Pancreas (tissue), 10 donors: Measurements from ENCODE around the gene MLIP. TPM values are rescaled to one million over a fixed set of nuclear protein-coding genes. Genes with fewer than 3 reads are reported as not detected.
"Not testable (repeated sequence)": the region's sequence is repeated elsewhere in the genome, so short reads cannot be mapped to it uniquely, and the experiment has no call there.

Experiments used
- ATAC-seq, 4 donors: fragments of 200-7000 bp; cut with Tn5 transposase; one replicate each; pipeline versions ENCODE4 v1.8.0 to v1.9.1; 2020; ENCODE audit warnings: mild to moderate bottlenecking in 4 of 4, moderate library complexity in 4 of 4
- DNase-seq, 6 donors: peaks; one replicate each; pipeline ENCODE4 v3.0.0-alpha.2; 2020
- FAIRE-seq: peaks from 2 replicates; lab custom pipeline; 2012; peaks lifted over from hg19 to GRCh38; lab: Jason Lieb, UNC
- H3K27ac ChIP-seq, 4 donors: fragments of 200-600 bp; sonication (generic); 1 replicate in 3 of 4; 2 replicates in 1 of 4; pipeline versions ENCODE4 v1.5.0 to v1.8.0; 2020
- H3K27me3 ChIP-seq, 4 donors: fragments of 200-600 bp; one replicate each; pipeline ENCODE4 v1.8.0; 2021
- H3K36me3 ChIP-seq, 3 donors: fragments of 200-600 bp; sonication (generic) in 1 of 3; one replicate each; pipeline versions ENCODE4 v1.5.0 to v1.8.0; 2020 to 2021
- H3K4me1 ChIP-seq, 3 donors: fragments of 200-600 bp; one replicate each; pipeline ENCODE4 v1.8.0; 2021
- H3K4me3 ChIP-seq, 4 donors: fragments of 200-600 bp; sonication (generic) in 2 of 4; one replicate each; pipeline versions ENCODE4 v1.5.0 to v1.8.0; 2020 to 2021
- H3K9me3 ChIP-seq, 4 donors: fragments of 200-600 bp; one replicate each; pipeline ENCODE4 v1.8.0; 2021
- WGBS, 2 donors: extraction: QIAGEN DNeasy Blood & Tissue Kit; methylation state at CpG; one replicate each; pipeline ENCODE4 v1.1.7; 2013; 5-methylcytosine and 5-hydroxymethylcytosine counted together
- intact Hi-C, 3 donors: fragments of 100-400 bp; cut with DNase I; formaldehyde crosslinking; loops; one replicate each; pipeline versions ENCODE4 v1.11.1 to v1.14.2; 2022
- polyA plus RNA-seq, 2 donors: library from polyadenylated mRNA; stranded (reverse); fragments of 200-250 nt; gene quantifications; one replicate each; pipeline ENCODE4 v1.2.3, GENCODE V29; 2013
- total RNA-seq, 6 donors: library from RNA; stranded (reverse); fragmentation: NEBNext Ultra II Directional in 4 of 6; extraction: Animal tissue kit (Norgen Biotek cat#: 25700) in 4 of 6; gene quantifications; one replicate each; pipeline versions ENCODE4 v1.2.1 to v1.2.4, GENCODE V29; 2021 to 2023
- TF ChIP-seq, protein P1 (sequence below), 4 donors: fragments of 200-600 bp; sonication (generic) in 3 of 4; IDR thresholded peaks; one replicate each; pipeline versions ENCODE4 v1.5.0 to v1.8.0; 2021; ENCODE audit warnings: antibody characterized with exemption in 4 of 4
- donor health status: healthy with polysubstance abuse.
- donor health status: DM: no; HTN: no; CAD: no; lungs with moderate emphysema.
- donor health status: DM: no; HTN: no; CAD: no.
- donor health status: control.
- donor health status: control.
- donor health status: Bipolar disorder and iron deficiency.
- donor health status: DM: yes; HTN: yes; CAD: no.
- donor health status: DM: no; HTN: no; CAD: no.
- donor health status: DM: no; HTN: no; CAD: no.
- donor health status: DM: yes; HTN: yes; CAD: no.

Gene MLIP
- total and polyA plus RNA-seq, 8 donors: 0.32 to 5.8 (median 0.77) TPM

DNA sequence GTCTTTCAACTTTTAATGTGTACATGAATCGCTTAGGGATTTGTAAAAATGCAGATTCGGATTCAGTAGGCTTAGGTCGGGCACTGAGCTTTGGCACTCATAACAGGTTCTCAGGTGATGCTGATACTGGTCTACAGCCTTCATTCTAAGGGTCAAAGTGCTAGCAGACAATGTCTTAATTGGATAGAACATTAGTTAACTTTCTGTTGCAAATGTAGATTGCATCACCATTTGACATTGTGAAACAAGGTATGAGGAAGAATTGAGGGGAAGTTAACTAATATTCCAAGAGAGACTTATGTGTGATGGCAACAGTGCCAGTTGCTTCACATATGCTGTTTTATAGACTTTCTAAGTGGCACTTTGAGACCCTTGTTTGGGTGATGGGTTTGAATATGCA, 86.9 kb downstream of the MLIP start:
- H3K36me3 ChIP-seq: no peaks in the 10 kb centered on the region
- intact Hi-C loops: no loop called here
- no peaks in the 10 kb centered on the region for H3K27me3 ChIP-seq
- 62 to 71% methylated on average over 3 of the region's 3 CpGs for WGBS, 2 donors
- H3K9me3 ChIP-seq: no peaks in the 10 kb centered on the region
- no peak overlapping the region for H3K27ac ChIP-seq
- TF ChIP-seq, protein P1, sequence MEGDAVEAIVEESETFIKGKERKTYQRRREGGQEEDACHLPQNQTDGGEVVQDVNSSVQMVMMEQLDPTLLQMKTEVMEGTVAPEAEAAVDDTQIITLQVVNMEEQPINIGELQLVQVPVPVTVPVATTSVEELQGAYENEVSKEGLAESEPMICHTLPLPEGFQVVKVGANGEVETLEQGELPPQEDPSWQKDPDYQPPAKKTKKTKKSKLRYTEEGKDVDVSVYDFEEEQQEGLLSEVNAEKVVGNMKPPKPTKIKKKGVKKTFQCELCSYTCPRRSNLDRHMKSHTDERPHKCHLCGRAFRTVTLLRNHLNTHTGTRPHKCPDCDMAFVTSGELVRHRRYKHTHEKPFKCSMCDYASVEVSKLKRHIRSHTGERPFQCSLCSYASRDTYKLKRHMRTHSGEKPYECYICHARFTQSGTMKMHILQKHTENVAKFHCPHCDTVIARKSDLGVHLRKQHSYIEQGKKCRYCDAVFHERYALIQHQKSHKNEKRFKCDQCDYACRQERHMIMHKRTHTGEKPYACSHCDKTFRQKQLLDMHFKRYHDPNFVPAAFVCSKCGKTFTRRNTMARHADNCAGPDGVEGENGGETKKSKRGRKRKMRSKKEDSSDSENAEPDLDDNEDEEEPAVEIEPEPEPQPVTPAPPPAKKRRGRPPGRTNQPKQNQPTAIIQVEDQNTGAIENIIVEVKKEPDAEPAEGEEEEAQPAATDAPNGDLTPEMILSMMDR (IDR thresholded peaks at IDR 0.05): no peak
- no peak overlapping the region for H3K4me3 ChIP-seq
- H3K4me1 ChIP-seq: no peaks in the 10 kb centered on the region
- no peak for ATAC-seq
- FAIRE-seq: no peak
- no peak for DNase-seq

DNA sequence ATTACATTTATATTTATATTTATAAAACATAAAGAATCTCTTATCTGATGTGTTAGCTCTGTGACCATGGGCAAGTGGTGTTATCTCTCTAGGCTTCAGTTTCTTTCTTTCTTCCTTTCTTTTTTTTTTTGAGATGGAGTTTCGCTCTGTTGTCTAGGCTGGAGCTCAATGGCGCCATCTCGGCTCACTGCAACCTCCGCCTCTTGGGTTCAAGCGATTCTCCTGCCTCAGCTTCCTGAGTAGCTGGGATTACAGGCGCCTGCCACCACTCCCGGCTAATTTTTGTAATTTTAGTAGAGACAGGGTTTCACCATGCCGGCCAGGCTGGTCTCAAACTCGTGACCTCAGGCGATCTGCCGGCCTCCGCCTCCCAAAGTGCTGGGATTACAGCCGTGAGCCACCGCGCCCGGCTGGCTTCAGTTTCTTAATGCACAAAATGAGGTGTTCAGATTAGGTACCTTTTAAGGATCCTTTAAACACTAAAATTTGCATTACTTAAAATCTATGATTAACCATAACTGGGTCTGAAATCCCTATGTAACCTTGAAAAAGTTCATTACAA, 92.3 kb downstream of the MLIP start:
- ATAC-seq, H3K27ac ChIP-seq, DNase-seq, FAIRE-seq, H3K4me1 ChIP-seq, H3K27me3 ChIP-seq, H3K9me3 ChIP-seq, H3K4me3 ChIP-seq, H3K36me3 ChIP-seq, intact Hi-C loops: not testable (repeated sequence)
- WGBS, 2 donors: 88 to 95% methylated on average over 16 of the region's 16 CpGs

DNA sequence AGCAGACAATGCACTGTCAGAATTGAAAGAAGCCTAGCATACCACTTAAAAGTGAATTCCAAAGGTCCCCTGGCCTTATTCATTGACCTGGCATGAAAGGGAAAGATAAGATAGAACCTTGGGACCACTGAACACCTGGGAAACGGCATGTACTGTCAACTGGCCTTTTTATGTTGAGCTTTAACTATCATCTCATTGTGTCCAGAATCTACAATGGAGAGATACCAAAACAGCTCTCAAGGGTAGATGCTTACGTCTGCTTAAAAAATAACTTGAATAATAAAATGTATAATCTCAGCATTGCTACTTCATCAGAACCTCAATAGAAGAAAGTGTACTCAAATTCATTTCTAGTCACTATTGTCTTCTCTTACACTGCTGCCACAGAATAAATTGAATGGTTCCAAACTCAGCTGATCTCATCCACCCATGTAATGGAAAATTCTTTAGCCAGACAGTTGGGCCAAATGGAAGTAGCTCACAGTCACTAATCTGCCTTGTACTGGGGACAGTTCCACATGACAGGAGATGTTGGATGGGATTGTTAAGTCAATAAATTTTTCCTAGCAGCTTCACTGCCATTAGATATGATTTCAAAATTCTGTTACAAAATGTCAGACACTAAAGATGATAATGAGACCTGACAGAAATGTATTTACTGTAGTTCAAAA, 93.8 kb downstream of the MLIP start:
- ATAC-seq (peak in 2 of 4 donors; percentile 70 to 78), DNase-seq (no peak), FAIRE-seq (no peak)
- Histone ChIP-seq H3K4me3 (no peak overlapping the region), H3K36me3 (no peaks in the 10 kb centered on the region), H3K9me3 (no peaks in the 10 kb centered on the region), H3K4me1 (no peaks in the 10 kb centered on the region), H3K27ac (no peak overlapping the region), H3K27me3 (no peaks in the 10 kb centered on the region)
- intact Hi-C loops: no loop called here
- TF ChIP-seq, protein P1 (IDR thresholded peaks at IDR 0.05): no peak
- WGBS, 2 donors: 27 to 51% methylated on average over 2 of the region's 2 CpGs

DNA sequence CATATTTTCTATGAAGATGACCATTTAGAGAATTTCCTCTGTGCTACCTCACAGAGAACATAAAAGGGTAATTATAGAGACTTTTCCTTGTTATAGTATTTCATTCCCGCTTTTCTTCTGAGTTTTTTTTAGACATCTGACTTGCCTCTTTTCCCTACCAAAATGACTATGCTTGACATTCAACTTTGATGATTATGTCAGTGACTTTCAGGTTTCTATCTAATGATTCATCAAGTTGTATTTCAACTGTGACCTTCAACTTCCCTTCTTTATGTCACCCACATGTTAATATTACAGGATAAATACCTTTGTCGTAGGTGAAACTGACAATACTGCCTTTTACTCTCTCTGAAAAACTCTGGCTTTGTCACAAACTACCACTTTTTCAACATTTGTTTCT, 95.3 kb downstream of the MLIP start:
- intact Hi-C loops: no loop called here
- Histone ChIP-seq H3K27me3 (no peaks in the 10 kb centered on the region), H3K4me3 (no peak overlapping the region), H3K4me1 (no peaks in the 10 kb centered on the region), H3K27ac (no peak overlapping the region), H3K9me3 (no peaks in the 10 kb centered on the region), H3K36me3 (no peaks in the 10 kb centered on the region)
- DNase-seq: no peak
- FAIRE-seq: no peak
- TF ChIP-seq, protein P1 (IDR thresholded peaks at IDR 0.05): no peak
- no peak for ATAC-seq
- 58 to 73% methylated on average over 2 of the region's 2 CpGs for WGBS, 2 donors

DNA sequence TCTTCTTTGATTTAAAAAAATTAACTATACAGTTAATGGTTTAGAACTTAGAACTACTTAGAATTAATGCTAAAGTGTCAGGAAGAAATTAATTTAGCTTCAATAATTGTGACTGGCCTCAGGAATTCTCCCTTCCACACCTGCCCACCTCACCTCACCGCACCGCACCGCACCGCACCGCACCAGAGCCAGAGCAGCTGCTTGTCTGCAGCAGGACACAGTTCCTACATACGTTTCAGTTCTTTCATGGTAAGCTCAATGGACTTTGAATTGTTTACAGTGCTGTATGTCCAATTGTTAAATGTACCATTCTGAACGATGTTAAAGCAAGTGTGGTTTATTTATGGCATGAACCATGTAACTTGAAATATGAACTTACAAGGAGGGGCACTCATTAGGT, 98.7 kb downstream of the MLIP start:
- 70 to 74% methylated on average over 6 of the region's 7 CpGs for WGBS, 2 donors
- H3K27me3 ChIP-seq, H3K27ac ChIP-seq, FAIRE-seq, DNase-seq, H3K4me3 ChIP-seq, intact Hi-C loops, ATAC-seq, H3K9me3 ChIP-seq, H3K4me1 ChIP-seq, H3K36me3 ChIP-seq: not testable (repeated sequence)

DNA sequence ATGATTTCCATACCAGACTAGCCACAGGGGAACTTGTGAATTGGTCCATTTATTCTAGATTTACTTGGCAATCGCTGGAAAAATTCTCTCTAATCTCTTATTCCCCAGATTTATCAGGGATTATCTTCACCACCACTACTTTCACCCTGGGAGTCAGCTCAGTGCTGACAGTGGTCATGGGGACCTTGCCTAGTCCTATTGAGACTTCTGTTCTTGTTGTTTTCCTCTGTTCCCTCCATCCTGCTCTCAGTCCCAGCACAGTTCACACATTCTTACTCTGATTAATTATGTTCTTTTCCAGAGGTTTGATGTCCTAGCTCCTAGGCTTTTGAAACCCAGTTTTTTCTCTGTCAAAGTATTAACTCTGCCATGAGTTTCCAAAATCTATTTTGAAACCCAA, 103.0 kb downstream of the MLIP start:
- Histone ChIP-seq H3K27ac (no peak overlapping the region), H3K36me3 (no peaks in the 10 kb centered on the region), H3K9me3 (no peaks in the 10 kb centered on the region), H3K4me3 (no peak overlapping the region), H3K4me1 (no peaks in the 10 kb centered on the region), H3K27me3 (no peaks in the 10 kb centered on the region)
- no peak for ATAC-seq
- FAIRE-seq: no peak
- 50 to 70% methylated on average over 1 of the region's 1 CpG for WGBS, 2 donors
- DNase-seq: no peak
- intact Hi-C loops: no loop called here
- TF ChIP-seq, protein P1 (IDR thresholded peaks at IDR 0.05): no peak
